HCT116 (cell line): ENCODE results near the gene GP2. TPM values are rescaled to one million over a fixed set of nuclear protein-coding genes. Genes with fewer than 3 reads are reported as not detected.

ENCODE experiments used
- ATAC-seq: fragments of 200-7000 bp; cut with Tn5 transposase; 2 replicates; pipeline ENCODE4 v1.9.1; 2020; ENCODE audit warnings: mild to moderate bottlenecking, moderate library complexity
- BruUV-seq: library from RNA; stranded (reverse); fragments of 400-500 nt; replicated peaks from 2 replicates; lab custom pipeline; 2021; lab: Mats Ljungman, UMichigan
- CTCF ChIA-PET: fragments of 300-600 bp; sonication (Branson Sonifier 250); formaldehyde crosslinking; loops from one replicate; lab custom pipeline; 2021; ENCODE audit warnings: antibody characterized with exemption; lab: Charles Lee
- POLR2A ChIA-PET: fragments of 300-600, 350-600 bp; sonication (Branson Sonifier 250); formaldehyde crosslinking; loops from one replicate; lab custom pipeline; 2021; ENCODE audit warnings: antibody characterized with exemption; lab: Charles Lee
- RAD21 ChIA-PET, 2 experiments: fragments of 300-600 bp; sonication (Branson Sonifier 250); formaldehyde crosslinking; loops; one replicate each; lab custom pipeline; 2023; ENCODE audit warnings: low total read pairs in 2 of 2; ENCODE audit not compliant: uncharacterized antibody in 2 of 2, unreplicated experiment in 2 of 2, low non-redundant PET in 1 of 2; lab: Charles Lee
- DNase-seq: peaks from one replicate; pipeline ENCODE4 v3.0.0-alpha.2; 2010; ENCODE audit warnings: low read depth, low spot score
- H2AFZ ChIP-seq: fragments of 200-600 bp; shearing (Covaris generic), sonication (generic); 2 replicates; pipeline ENCODE4 v1.6.1; 2017; ENCODE audit warnings: low read depth, mixed run types, mixed read lengths, antibody characterized with exemption, low read length; ENCODE audit not compliant: poor library complexity, severe bottlenecking
- H3K27ac ChIP-seq: 2 replicates; pipeline ENCODE4 v1.5.1; 2012; ENCODE audit warnings: low read depth, low read length
- H3K27me3 ChIP-seq: fragments of 200-600 bp; sonication (generic); 2 replicates; pipeline ENCODE4 v1.6.1; 2016; ENCODE audit warnings: mixed run types, low read length, mixed read lengths; ENCODE audit not compliant: insufficient read depth
- H3K36me3 ChIP-seq, 2 experiments: fragments of 200-500 bp in 1 of 2; fragments of 200-600 bp in 1 of 2; sonication (Bioruptor generic) in 1 of 2; sonication (generic) in 1 of 2; 2 replicates each; pipeline versions ENCODE4 v1.5.1 to v1.6.1; 2014 to 2016; ENCODE audit warnings: low read length in 2 of 2, inconsistent platforms in 1 of 2, mixed read lengths in 1 of 2, mixed run types in 1 of 2; ENCODE audit not compliant: insufficient read depth in 2 of 2, control insufficient read depth in 1 of 2
- H3K4me1 ChIP-seq, 2 experiments: fragments of 200-600 bp in 1 of 2; sonication (generic) in 1 of 2; 2 replicates each; pipeline versions ENCODE4 v1.5.1 to v1.6.1; 2012 to 2017; ENCODE audit warnings: low read length in 2 of 2, inconsistent platforms in 1 of 2, mild to moderate bottlenecking in 1 of 2, mixed read lengths in 1 of 2, mixed run types in 1 of 2, moderate library complexity in 1 of 2; ENCODE audit not compliant: insufficient read depth in 2 of 2, control insufficient read depth in 1 of 2
- H3K4me2 ChIP-seq: fragments of 200-600 bp; sonication (generic); 2 replicates; pipeline ENCODE4 v1.6.1; 2017; ENCODE audit warnings: mixed run types, low read length, mixed read lengths
- H3K4me3 ChIP-seq, 2 experiments: fragments of 200-600 bp in 1 of 2; sonication (generic) in 1 of 2; replicated peaks in 1 of 2; 2 replicates each; pipeline ENCODE4 v1.5.1; 2011 to 2016; ENCODE audit warnings: low read length in 2 of 2, control low read depth in 1 of 2, low read depth in 1 of 2, mild to moderate bottlenecking in 1 of 2, mixed read lengths in 1 of 2, mixed run types in 1 of 2
- H3K79me2 ChIP-seq: fragments of 200-600 bp; sonication (generic); 2 replicates; pipeline ENCODE4 v1.6.1; 2017; ENCODE audit warnings: mild to moderate bottlenecking, mixed run types, low read length, moderate library complexity, mixed read lengths; ENCODE audit not compliant: insufficient read depth
- H3K9ac ChIP-seq: fragments of 200-600 bp; sonication (generic); 2 replicates; pipeline ENCODE4 v1.6.1; 2016; ENCODE audit warnings: low read length, mixed read lengths
- H3K9me2 ChIP-seq: fragments of 200-600 bp; sonication (generic), shearing (Covaris generic); 2 replicates; pipeline ENCODE4 v1.6.1; 2017; ENCODE audit warnings: mixed run types, mild to moderate bottlenecking, moderate library complexity; ENCODE audit not compliant: insufficient read depth
- H3K9me3 ChIP-seq, 2 experiments: fragments of 200-500 bp in 1 of 2; fragments of 200-600 bp in 1 of 2; sonication (Bioruptor generic) in 1 of 2; sonication (generic) in 1 of 2; 2 replicates each; pipeline ENCODE4 v1.6.1; 2014 to 2017; ENCODE audit warnings: low read length in 2 of 2, mixed read lengths in 2 of 2, inconsistent platforms in 1 of 2, low read depth in 1 of 2, mild to moderate bottlenecking in 1 of 2, mixed run types in 1 of 2, moderate library complexity in 1 of 2; ENCODE audit not compliant: control insufficient read depth in 1 of 2, insufficient read depth in 1 of 2
- H4K20me1 ChIP-seq: fragments of 200-600 bp; sonication (generic), shearing (Covaris generic); 2 replicates; pipeline ENCODE4 v1.6.1; 2017; ENCODE audit warnings: mixed run types, mild to moderate bottlenecking, moderate library complexity; ENCODE audit not compliant: insufficient read depth
- CEBPB ChIP-seq: IDR thresholded peaks from 2 replicates; pipeline ENCODE4 v1.6.1; 2012; ENCODE audit warnings: low read depth
- EGR1 ChIP-seq: IDR thresholded peaks from 2 replicates; pipeline ENCODE4 v1.6.1; 2012; ENCODE audit warnings: low read depth
- ELF1 ChIP-seq: IDR thresholded peaks from 2 replicates; pipeline ENCODE4 v1.6.1; 2012; ENCODE audit warnings: low read depth, borderline replicate concordance
- EZH2 ChIP-seq: fragments of 200-600 bp; sonication (generic); IDR thresholded peaks from 2 replicates; pipeline ENCODE4 v1.6.1; 2017; ENCODE audit warnings: antibody characterized with exemption, mixed run types
- EZH2phosphoT487 ChIP-seq: fragments of 200-600 bp; IDR thresholded peaks from 2 replicates; pipeline ENCODE4 v1.6.1; 2018; ENCODE audit warnings: antibody characterized with exemption, borderline replicate concordance
- FOSL1 ChIP-seq: IDR thresholded peaks from 2 replicates; pipeline ENCODE4 v1.6.1; 2012; ENCODE audit warnings: low read depth
- JUND ChIP-seq: IDR thresholded peaks from 2 replicates; pipeline ENCODE4 v1.6.1; 2012
- POLR2A ChIP-seq: IDR thresholded peaks from 2 replicates; pipeline ENCODE4 v1.7.0; 2011; ENCODE audit warnings: borderline replicate concordance; ENCODE audit not compliant: insufficient read depth, insufficient read length; ENCODE audit errors: extremely low read depth
- POLR2AphosphoS5 ChIP-seq: IDR thresholded peaks from 2 replicates; pipeline ENCODE4 v1.6.1; 2011; ENCODE audit warnings: mild to moderate bottlenecking, low read depth, low read length, moderate library complexity
- RAD21 ChIP-seq: IDR thresholded peaks from 2 replicates; pipeline ENCODE4 v1.6.1; 2012; ENCODE audit warnings: low read depth, mild to moderate bottlenecking
- REST ChIP-seq: IDR thresholded peaks from 2 replicates; pipeline ENCODE4 v1.6.1; 2012; ENCODE audit warnings: low read depth
- TCF7L2 ChIP-seq: IDR thresholded peaks from 2 replicates; pipeline ENCODE4 v1.7.0; 2011; ENCODE audit warnings: borderline replicate concordance, inconsistent platforms; ENCODE audit not compliant: insufficient read depth, insufficient read length; ENCODE audit errors: extremely low read depth
- YY1 ChIP-seq: IDR thresholded peaks from 2 replicates; pipeline ENCODE4 v1.6.1; 2011; ENCODE audit warnings: low read length, low read depth, moderate library complexity, mild to moderate bottlenecking; ENCODE audit not compliant: insufficient replicate concordance; ENCODE audit errors: extremely low read depth
- ZBTB33 ChIP-seq: IDR thresholded peaks from 2 replicates; pipeline ENCODE4 v1.6.1; 2011; ENCODE audit warnings: mild to moderate bottlenecking, low read length, moderate library complexity; ENCODE audit not compliant: insufficient replicate concordance; ENCODE audit errors: extremely low read depth
- ZFX ChIP-seq: fragments of 450-650 bp; IDR thresholded peaks from 2 replicates; pipeline ENCODE4 v1.6.1; 2017
- ZNF274 ChIP-seq: fragments of 200-500 bp; sonication (Bioruptor generic); IDR thresholded peaks from 2 replicates; pipeline ENCODE4 v1.6.1; 2014; ENCODE audit warnings: mild to moderate bottlenecking, low read depth, low read length, inconsistent platforms
- intact Hi-C: fragments of 100-400 bp; cut with micrococcal nuclease; formaldehyde crosslinking; loops from 2 replicates; pipeline ENCODE4 v1.10.0; 2022
- total RNA-seq: library from RNA; stranded (reverse); gene quantifications from one replicate; pipeline ENCODE4 v1.2.1, GENCODE V29; 2021; ENCODE audit not compliant: unreplicated experiment
- TF ChIP-seq, protein P1 (sequence below): IDR thresholded peaks from 2 replicates; pipeline ENCODE4 v1.6.1; 2012
- TF ChIP-seq, protein P2 (sequence below): IDR thresholded peaks from 2 replicates; pipeline ENCODE4 v1.6.1; 2012
- TF ChIP-seq, protein P3 (sequence below), 3 experiments: fragments of 200-600 bp in 1 of 3; sonication (generic) in 1 of 3; IDR thresholded peaks in 2 of 3; conservative IDR thresholded peaks in 1 of 3; 2 replicates each; pipeline ENCODE4 v1.5.1; 2012 to 2017; ENCODE audit warnings: low read depth in 2 of 3, low read length in 2 of 3, antibody characterized with exemption in 1 of 3, borderline replicate concordance in 1 of 3, control low read depth in 1 of 3, mild to moderate bottlenecking in 1 of 3, mixed read lengths in 1 of 3, mixed run types in 1 of 3, moderate library complexity in 1 of 3; ENCODE audit not compliant: insufficient read depth in 1 of 3

The GP2 gene
- total RNA-seq, 1 experiment from 2014 or later, result 8.7 TPM

DNA sequence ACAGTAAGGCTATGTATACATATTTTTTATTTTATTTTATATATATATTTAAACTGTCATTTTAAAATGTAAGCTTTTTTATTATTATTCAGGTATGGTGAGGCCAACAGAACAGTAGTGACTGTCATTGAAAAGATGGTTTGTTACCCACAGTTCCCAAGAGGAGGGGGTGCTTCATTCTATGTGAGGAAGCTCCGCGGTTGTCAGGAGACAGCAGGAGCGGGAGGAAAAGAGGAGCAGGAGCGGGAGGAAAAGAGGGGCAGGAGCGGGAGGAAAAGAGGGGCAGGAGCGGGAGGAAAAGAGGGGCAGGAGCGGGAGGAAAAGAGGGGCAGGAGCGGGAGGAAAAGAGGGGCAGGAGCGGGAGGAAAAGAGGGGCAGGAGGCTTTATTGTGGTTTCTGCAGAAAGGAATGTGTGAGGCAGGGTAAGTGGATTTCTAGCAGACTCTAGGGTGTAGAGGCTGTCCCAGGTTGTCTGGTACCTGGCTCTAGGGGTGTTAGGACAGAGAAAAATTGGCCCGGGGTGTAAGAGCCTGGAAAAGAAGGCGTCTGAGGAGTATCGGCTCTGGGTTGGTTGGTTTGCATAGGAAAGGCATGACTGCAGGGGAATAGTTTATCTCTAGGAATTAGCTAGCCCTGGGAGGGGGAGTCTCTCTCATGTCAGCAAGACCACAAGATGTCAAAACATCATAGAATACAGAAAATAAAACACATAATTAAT lies 64.0 kb downstream of the GP2 start:
- Histone ChIP-seq H3K27ac (no peak overlapping the region), H3K4me1 (no peaks in the 10 kb centered on the region), H3K9ac (no peak overlapping the region), H3K9me3 (no peaks in the 10 kb centered on the region), H2AFZ (no peak overlapping the region), H3K9me2 (no peaks in the 10 kb centered on the region), H3K36me3 (no peaks in the 10 kb centered on the region), H4K20me1 (no peaks in the 10 kb centered on the region; the same call in 1 of the 2 replicates), H3K4me2 (no peak overlapping the region), H3K79me2 (no peaks in the 10 kb centered on the region), H3K27me3 (peaks cover 8% of the 10 kb centered on the region), H3K4me3 (no peak overlapping the region)
- ATAC-seq (no peak), DNase-seq (no peak)
- no TSS peak for BruUV-seq
- intact Hi-C loops, result no loop called here
- ChIA-PET CTCF (interaction anchor here (1.6 kb wide), 1 partner anchor 356 kb away, joined by 3 read pairs; no protein-coding TSS in a partner anchor), RAD21 (no interaction called here), POLR2A (no interaction called here)
- TF ChIP-seq REST, result no peak
- no peak for TF ChIP-seq CEBPB
- no peak for TF ChIP-seq ELF1
- no peak for TF ChIP-seq POLR2A
- TF ChIP-seq, protein P1, sequence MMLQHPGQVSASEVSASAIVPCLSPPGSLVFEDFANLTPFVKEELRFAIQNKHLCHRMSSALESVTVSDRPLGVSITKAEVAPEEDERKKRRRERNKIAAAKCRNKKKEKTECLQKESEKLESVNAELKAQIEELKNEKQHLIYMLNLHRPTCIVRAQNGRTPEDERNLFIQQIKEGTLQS, result no peak
- no peak for TF ChIP-seq EZH2
- TF ChIP-seq, protein P2, sequence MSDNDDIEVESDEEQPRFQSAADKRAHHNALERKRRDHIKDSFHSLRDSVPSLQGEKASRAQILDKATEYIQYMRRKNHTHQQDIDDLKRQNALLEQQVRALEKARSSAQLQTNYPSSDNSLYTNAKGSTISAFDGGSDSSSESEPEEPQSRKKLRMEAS, result no peak
- TF ChIP-seq, protein P3, sequence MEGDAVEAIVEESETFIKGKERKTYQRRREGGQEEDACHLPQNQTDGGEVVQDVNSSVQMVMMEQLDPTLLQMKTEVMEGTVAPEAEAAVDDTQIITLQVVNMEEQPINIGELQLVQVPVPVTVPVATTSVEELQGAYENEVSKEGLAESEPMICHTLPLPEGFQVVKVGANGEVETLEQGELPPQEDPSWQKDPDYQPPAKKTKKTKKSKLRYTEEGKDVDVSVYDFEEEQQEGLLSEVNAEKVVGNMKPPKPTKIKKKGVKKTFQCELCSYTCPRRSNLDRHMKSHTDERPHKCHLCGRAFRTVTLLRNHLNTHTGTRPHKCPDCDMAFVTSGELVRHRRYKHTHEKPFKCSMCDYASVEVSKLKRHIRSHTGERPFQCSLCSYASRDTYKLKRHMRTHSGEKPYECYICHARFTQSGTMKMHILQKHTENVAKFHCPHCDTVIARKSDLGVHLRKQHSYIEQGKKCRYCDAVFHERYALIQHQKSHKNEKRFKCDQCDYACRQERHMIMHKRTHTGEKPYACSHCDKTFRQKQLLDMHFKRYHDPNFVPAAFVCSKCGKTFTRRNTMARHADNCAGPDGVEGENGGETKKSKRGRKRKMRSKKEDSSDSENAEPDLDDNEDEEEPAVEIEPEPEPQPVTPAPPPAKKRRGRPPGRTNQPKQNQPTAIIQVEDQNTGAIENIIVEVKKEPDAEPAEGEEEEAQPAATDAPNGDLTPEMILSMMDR (IDR thresholded peaks at IDR 0.05 in 2 of 3, conservative IDR thresholded peaks at IDR 0.05 in 1 of 3; ENCODE audit: borderline replicate concordance in 1 of 3, insufficient read depth in 1 of 3, low read depth in 2 of 3, low read length in 2 of 3), result no peak
- TF ChIP-seq JUND, result no peak
- no peak for TF ChIP-seq EZH2phosphoT487
- no peak for TF ChIP-seq FOSL1
- no peak for TF ChIP-seq ZNF274
- no peak for TF ChIP-seq ZFX
- no peak for TF ChIP-seq POLR2AphosphoS5
- no peak for TF ChIP-seq EGR1
- no peak for TF ChIP-seq YY1
- no peak for TF ChIP-seq ZBTB33
- TF ChIP-seq RAD21, result no peak
- TF ChIP-seq TCF7L2, result no peak
